Amniotic epithelial cell (primary cell): Measurements from ENCODE around the gene USP35.
"Not testable (repeated sequence)": the region's sequence is repeated elsewhere in the genome, so short reads cannot be mapped to it uniquely, and the experiment has no call there.

Experiments used
- DNase-seq: peaks from one replicate; pipeline ENCODE4 v3.0.0-alpha.2; 2010; ENCODE audit warnings: low read depth

Gene USP35

GRCh38 chr11:78216021-78216420 is 27.3 kb downstream of the USP35 start:
- no peak for DNase-seq

- DNase-seq: peak; percentile 28
Measured at GRCh38 chr11:78216571-78217287, 28.0 kb downstream of the USP35 start.

DNA sequence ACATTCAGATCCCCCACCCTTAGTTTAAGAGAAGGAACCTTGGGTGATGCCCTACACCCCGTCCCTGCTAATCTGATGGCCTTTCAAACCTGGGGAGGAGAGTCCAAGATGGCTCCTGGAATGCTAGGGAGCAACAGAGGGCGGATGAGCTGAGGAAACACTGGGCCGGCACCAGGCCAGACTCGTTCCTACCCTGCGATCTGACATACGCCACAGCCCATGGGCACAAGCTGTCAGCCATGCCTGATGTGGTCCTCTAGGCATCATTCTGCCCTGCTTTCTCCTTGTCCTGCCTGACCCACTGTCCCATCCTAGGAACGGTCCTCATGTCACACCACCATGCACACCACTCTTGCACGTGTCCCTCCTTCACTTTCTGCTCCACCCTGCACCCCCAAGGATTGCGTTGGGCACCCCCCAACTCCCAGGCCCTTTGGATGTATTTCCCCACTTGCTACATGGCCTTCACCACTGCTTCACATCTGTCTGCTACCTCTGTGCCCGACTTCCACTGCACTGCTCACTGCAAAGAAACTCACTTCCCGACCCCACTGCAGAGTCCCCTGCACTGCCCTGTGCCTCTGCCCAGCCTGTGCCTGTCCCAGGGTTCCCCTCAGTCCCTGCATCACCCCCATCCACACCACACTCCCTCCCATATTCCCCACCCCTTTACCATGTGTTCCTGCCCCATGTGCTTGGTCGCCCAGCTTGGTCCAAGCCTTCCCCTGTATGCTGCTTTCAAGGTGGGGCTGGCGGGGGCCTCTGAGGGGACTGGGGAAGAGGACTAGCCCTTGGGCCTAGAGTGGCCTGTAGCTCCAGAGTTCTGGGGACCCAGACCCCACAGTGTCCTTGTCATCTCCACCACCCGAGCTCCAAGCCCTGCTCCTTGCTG is 29.2 kb downstream of the USP35 start:
- DNase-seq: no peak

GRCh38 chr11:78218707-78219492 is 30.2 kb downstream of the USP35 start:
- DNase-seq: no peak

DNA sequence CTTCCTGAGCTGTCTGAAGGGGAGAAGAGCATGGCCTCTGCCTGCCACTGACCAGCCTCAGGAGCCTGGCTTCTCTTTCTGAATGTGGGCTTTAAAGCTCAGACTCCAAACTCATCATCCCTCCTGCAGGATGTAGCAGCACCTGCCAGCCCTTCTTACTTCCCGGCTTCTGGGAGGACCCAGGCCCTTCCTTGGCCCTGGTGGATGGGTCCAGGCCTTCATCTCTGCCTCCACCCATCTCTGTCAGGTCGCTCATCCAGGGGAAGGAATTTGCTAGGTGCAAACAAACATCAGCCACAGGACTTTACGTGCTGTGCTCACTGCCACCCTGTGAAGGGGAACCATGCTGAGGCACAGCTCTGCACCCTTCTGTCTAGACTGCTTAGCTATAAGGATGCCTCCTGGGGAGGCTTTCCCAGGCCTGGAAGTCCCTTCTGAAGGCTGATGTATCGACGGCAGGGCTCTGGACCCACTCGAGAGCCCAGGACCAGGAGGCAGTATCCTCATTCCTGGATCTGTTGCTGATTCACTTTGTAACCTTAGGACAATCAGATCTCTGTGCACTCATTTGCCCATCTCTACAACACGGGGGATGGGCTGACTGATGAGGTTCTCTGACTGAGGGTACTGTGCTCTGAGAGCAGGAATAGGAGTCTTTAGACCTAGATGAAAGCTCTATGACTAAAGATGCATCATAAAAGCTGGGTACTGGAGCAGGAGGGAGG is 30.9 kb downstream of the USP35 start:
- no peak for DNase-seq

DNA sequence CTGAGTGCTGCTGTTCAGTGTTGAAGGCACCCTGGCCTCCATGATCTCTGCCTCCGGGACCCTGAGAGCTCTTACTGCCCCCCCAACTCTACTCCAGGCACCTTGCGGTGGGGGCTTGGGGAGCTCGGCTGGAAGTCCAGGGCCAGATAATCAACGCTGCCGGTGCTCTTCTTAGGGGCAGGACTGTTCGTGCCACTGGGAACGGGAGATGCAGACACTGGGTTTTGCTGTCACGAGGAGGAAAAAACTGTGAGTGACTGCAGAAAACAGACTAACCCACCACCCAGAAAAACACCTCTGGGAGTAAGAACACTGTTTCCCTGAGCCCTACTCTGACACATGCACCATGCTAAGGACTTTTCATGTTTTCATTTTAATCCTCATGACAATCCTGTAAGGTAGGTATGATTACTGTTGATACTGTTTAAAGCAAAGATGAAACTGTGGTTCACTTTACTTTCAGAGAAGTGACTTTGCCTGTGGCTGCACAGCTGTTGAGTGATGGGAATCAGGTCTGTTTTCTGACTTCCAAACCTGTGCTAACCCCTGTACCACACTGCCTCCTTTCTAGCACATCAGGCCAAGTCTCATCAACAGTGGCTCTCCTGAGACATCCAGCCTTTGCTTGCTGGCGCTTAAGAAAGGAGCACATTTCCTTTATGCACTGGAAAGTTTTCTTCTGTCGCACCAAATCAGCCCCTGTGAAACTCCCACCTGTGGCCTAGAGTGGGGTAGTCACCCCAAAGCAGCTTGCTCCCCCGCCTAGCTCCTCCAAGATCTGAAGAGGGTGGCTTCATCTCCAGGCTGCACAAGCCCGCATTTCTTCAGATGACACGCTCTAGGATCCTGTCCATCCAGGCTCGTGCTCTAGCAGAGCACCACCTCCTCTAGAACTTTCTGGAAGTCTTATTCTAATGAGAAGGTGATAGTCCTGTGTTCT is 31.8 kb downstream of the USP35 start:
- no peak for DNase-seq

DNA sequence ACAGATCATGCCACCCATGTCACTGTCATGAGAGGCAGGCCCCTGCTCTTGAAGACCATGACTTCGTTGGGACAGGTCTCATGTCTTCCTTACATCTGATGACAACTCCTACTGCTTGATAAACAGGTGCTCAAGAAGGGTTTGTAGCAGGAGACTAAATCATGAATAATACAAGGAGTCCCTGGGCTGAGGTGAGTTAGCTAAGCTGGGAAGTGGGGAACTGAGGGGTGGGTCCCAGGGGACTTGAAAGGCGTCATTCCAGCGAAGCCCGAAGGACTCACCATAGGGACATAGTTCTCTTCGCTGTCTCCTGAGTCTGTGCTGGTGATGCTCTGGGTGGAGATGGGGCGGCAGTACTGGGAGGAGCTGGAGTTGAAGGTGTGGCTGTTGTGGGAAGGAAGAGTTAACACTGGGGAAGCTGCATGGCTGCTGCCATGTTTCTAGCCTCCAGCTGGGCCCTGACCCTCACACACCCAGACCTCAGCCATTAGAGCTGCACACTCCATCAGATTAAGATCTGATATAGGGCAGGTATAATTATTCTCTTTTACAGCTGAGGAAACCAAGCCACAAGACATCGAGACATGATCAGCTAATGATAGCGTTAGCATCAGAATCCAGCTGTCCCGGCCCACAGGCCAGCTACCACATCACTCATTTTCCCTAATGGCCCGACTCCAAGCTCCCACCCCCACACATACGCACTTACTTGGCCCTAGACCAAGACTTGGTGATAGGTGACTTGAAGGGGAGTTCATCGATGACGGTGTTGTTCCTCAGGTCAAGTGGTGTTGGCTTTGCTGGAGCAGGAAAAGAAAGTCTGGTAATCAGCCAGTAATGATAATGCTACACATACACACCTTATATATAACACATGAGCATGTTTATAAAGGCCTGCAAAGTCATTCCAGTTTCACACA is 32.9 kb downstream of the USP35 start:
- no peak for DNase-seq

- DNase-seq: not testable (repeated sequence)
Measured at GRCh38 chr11:78222726-78223125, 34.0 kb downstream of the USP35 start.

- no peak for DNase-seq
Measured at GRCh38 chr11:78223320-78223954, 34.7 kb downstream of the USP35 start.

DNA sequence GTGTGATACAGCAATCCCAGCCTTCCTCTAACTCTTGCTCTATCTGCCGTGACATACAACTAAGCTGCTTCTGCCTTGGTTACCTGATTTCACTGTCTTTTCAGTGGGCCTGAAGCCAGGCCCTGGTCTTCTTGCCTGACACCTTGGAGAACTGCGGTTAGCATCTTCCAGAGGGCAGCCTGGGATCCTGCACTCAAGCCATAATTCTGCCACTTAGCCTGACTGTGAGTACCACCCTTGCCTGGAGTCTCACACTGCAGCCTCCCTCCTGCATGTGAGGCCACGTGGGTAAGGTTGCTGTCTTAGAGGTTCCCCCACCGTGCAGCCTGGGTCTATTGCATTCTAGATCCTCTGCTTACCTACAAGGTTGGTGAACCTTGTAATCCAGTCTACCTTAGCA is 35.8 kb downstream of the USP35 start:
- no peak for DNase-seq

- DNase-seq: no peak
Measured at GRCh38 chr11:78224906-78225420, 36.2 kb downstream of the USP35 start.

DNA sequence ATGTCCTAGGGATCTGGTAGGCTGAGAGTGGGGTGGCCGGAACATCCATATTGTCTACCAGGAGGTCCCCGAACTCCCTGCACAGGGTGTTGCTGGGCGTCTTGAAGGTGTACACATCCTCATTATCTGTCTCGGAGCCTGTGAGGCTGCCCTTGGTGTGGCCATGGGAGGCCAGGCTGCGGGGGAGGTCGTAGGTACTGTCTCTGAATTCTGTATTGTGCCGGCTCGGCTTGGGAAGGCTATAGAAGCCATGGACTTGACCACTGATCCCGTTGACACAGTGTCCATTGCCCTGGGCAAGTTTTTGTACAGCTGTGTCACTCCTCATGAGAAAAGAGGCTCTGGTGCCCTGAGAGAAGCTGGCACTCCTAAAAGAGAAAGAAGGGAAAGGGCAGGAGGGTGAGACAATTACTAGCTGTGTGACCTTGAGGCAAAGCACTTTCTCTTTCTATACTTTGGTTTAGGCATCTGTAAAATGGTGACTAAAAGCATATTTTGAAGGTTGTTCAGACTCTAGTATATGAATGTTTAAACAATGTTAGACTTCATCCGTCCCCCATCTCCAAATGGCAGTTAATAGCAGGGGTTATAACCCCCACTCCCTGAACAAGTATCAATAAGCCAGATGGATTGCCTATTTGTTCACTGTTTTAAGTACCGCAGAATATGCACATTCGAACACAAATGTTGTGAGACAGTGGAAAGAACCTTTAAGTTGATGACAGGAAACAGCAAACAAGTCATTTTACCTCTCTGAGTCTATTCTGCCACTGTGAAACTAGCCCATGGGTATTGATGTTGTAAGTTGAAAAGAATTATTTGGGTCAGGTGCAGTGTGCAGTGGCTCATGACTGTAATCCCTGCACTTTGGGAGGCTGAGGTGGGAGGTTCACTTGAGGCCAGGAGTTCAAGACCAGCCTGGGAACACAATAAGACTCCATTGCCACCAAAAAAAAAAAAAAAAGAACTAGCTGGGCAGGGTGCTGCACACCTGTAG is 38.3 kb downstream of the USP35 start:
- DNase-seq: no peak

GRCh38 chr11:78227921-78228320 is 39.2 kb downstream of the USP35 start:
- DNase-seq: no peak

DNA sequence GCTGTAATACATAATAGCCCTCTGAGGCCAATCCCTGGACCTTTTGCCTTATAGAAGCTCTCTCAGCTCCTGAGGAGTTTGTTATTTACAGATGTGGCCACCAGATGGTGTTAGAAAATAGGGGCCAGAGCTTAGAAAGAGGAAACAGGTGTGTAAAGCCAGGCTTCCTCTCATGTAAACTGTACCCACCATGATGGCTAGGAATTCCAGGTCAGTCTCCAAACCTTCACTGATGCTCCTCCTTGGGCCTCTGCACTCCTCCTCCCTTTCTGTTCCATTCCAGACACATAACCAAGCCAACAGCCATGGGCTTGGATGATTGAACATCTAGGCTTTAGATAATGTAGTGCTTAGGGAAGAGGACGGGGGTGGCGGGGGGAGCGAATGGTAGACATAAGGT is 39.7 kb downstream of the USP35 start:
- peak; percentile 59 for DNase-seq

GRCh38 chr11:78229106-78229505 is 40.4 kb downstream of the USP35 start:
- no peak for DNase-seq

DNA sequence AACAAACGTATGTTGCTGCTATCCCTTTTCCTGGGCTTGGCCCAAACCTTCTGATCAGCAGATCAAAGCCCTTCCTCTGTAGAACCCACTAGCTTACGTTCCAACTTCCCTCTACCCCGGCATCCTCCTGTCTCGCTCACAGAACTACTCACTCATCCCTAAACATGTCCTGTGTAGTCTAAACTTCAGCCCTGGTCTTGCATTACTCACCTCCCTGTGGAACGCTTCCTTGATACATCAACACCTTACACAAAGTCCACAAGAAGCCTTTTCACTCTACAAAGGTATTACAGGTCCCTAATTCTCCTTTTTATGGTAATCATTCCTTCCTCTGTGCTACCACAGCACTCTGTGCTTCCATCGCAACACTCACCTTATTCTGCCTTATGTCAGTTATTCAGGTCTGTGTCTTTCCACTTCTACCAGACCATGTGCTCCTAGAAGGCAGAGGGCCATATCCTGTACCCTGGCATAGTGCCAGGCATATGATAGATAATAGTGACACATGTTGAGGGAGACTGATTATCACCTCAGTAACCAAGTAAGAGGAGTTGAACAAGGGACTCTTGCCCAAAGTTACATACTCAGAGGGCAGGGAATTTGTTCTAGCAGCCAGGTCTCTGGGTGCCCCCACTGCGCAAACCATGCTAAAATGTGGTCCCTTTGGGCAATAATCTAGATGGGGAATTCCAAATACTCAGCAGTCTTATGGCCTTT is 41.6 kb downstream of the USP35 start:
- no peak for DNase-seq

DNA sequence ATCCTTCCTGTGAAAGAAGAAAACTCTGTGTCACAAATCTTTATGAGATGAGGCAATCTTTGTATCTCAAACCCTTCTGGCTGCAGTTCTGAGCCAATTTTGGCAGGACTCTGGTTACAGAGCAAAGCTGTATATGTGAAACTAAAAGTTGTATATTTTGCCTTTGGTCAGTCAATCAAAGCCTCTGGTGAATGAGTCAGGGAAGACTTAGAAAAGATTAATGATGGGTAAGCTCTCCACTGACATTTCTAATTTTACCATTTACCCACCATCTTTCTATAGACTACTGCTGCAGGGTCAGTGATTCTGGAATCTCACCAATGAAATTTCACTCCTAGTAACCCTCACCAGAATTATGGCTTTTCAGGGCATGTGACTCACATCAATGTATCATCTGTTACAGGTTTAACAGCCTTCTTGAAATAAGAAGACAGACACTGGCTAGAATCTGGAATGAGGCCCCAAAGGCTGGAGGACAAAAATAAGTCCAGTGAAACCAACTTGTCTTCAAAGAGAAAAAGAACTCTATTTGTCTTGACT is 43.3 kb downstream of the USP35 start:
- peak; percentile 73 for DNase-seq
